Heart left ventricle (tissue), 13 donors: Measurements from ENCODE around the gene SHROOM3.

Source experiments
- CTCF ChIP-seq, 12 donors: fragments of 200-600 bp; sonication (generic) in 4 of 12; IDR thresholded peaks; one replicate each; pipeline versions ENCODE4 v1.5.0 to v1.8.0; 2018 to 2022; ENCODE audit warnings: antibody characterized with exemption in 12 of 12, mild to moderate bottlenecking in 5 of 12
- POLR2A ChIP-seq, 2 donors: fragments of 450-650 bp; IDR thresholded peaks; one replicate each; pipeline ENCODE4 v1.6.1; 2017; ENCODE audit warnings: antibody characterized with exemption in 2 of 2, mild to moderate bottlenecking in 2 of 2, moderate library complexity in 2 of 2
- donor health status: ischemic (EF 13 %, LVEDD 7.1; RV severe dilation, severe dysfunction).
- donor health status: DM: no; HTN: yes; CAD: no.
- donor health status: DM: no; HTN: no; CAD: no.
- donor health status: ischemic (EF 25% LVEDD 6.9; RV normal size, moderate dysfunction).
- donor health status: ischemic (EF 25% LVEDD 5.7; RV mildly dilated, moderate dysfunction).
- donor health status: ischemic (EF 35%, LVEDD 5.7; RV mildly dilated, moderate dysfunction).
- donor health status: nonischemic (EF 11% LVEDD 7.7; RV severe dilation, severe dysfunction).
- donor health status: DM: yes; HTN: yes; CAD: no.
- donor health status: PGD.
- donor health status: ischemic (EF 29% LVEDD 5.4; RV normal size, mild dysfunction).
- donor health status: nonischemic (EF 23%, LVEDD 6.1; RV moderate dilation, normal function).

GRCh38 chr4:76644831-76645485 is 209.9 kb downstream of the SHROOM3 start:
- TF ChIP-seq CTCF (IDR thresholded peaks at IDR 0.05) (no peak), POLR2A (IDR thresholded peaks at IDR 0.05) (no peak)
